Uterus (tissue), 4 donors: Measurements from ENCODE around the gene CD40. TPM values are rescaled to one million over a fixed set of nuclear protein-coding genes. Genes with fewer than 3 reads are reported as not detected.

Experiments used
- DNase-seq, 2 donors: peaks; one replicate each; pipeline ENCODE4 v3.0.0-alpha.2; 2019 to 2020
- H3K27ac ChIP-seq, 2 donors: fragments of 200-600 bp; sonication (generic); 1 replicate in 1 of 2; 2 replicates in 1 of 2; pipeline ENCODE4 v1.5.1; 2016 to 2018
- H3K27me3 ChIP-seq, 2 donors: fragments of 200-600 bp; sonication (generic); one replicate each; pipeline ENCODE4 v1.5.1; 2018 to 2019; ENCODE audit warnings: control low read depth in 1 of 2
- H3K36me3 ChIP-seq, 2 donors: fragments of 200-600 bp; sonication (generic); one replicate each; pipeline ENCODE4 v1.5.1; 2019; ENCODE audit warnings: control low read depth in 1 of 2
- H3K4me1 ChIP-seq, 2 donors: fragments of 200-600 bp; sonication (generic); one replicate each; pipeline ENCODE4 v1.5.1; 2018 to 2019; ENCODE audit warnings: control low read depth in 1 of 2
- H3K4me3 ChIP-seq, 2 donors: fragments of 200-600 bp; sonication (generic); 1 replicate in 1 of 2; 2 replicates in 1 of 2; pipeline ENCODE4 v1.5.1; 2018 to 2019; ENCODE audit warnings: mild to moderate bottlenecking in 1 of 2
- H3K9me3 ChIP-seq, 2 donors: fragments of 200-600 bp; sonication (generic); one replicate each; pipeline ENCODE4 v1.5.1; 2019; ENCODE audit warnings: control low read depth in 1 of 2
- POLR2A ChIP-seq, 2 donors: fragments of 450-650 bp; IDR thresholded peaks; one replicate each; pipeline ENCODE4 v1.6.1; 2016; ENCODE audit warnings: antibody characterized with exemption in 2 of 2, mild to moderate bottlenecking in 1 of 2, moderate library complexity in 1 of 2
- intact Hi-C: fragments of 100-400 bp; cut with DNase I; formaldehyde crosslinking; loops from one replicate; pipeline ENCODE4 v1.15.1; 2023; ENCODE audit warnings: low total_unique reads
- total RNA-seq, 4 donors: library from RNA; depleted of rRNA in 3 of 4; stranded (reverse); fragments of >200 nt in 3 of 4; gene quantifications; one replicate each; pipeline versions ENCODE4 v1.1.0 to v1.2.4, GENCODE V29; 2014 to 2023
- TF ChIP-seq, protein P1 (sequence below), 4 experiments: fragments of 200-600 bp in 2 of 4; fragments of 450-650 bp in 2 of 4; sonication (generic) in 2 of 4; IDR thresholded peaks; one replicate each; pipeline ENCODE4 v1.5.1; 2016 to 2019; ENCODE audit warnings: antibody characterized with exemption in 4 of 4, mild to moderate bottlenecking in 2 of 4, moderate library complexity in 1 of 4
- donor health status: DM: yes; HTN: yes; CAD: no.

Gene CD40
- total RNA-seq, 4 donors from 2014 or later: 2.6 to 36.5 (median 23.5) TPM

DNA sequence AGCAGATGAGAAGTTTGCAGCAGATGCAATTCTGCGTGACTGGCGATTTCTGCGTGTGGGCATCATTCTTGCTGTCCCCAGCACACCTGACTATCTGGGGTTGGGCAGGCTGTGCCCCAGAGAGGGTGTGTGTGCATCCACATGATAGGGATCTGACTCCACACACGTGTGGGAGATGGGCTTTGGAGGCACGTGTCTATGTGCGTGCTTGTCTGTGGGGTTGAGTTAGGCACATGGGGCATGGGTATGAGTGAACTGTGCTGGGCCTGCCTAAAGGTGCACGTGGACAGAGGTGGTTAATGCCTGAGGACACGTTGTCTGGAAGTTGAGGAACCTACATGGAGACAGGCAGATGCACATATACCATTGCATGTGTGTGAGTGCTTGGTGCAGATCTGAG, 50.3 kb downstream of the CD40 start:
- intact Hi-C loops: no loop called here
- Histone ChIP-seq H3K4me1 (no peaks in the 10 kb centered on the region), H3K27ac (no peak overlapping the region), H3K36me3 (no peaks in the 10 kb centered on the region), H3K4me3 (no peak overlapping the region), H3K27me3 (peaks cover under 1 to 1% of the 10 kb centered on the region in 2 donors), H3K9me3 (no peaks in the 10 kb centered on the region)
- no peak for DNase-seq
- TF ChIP-seq, protein P1, sequence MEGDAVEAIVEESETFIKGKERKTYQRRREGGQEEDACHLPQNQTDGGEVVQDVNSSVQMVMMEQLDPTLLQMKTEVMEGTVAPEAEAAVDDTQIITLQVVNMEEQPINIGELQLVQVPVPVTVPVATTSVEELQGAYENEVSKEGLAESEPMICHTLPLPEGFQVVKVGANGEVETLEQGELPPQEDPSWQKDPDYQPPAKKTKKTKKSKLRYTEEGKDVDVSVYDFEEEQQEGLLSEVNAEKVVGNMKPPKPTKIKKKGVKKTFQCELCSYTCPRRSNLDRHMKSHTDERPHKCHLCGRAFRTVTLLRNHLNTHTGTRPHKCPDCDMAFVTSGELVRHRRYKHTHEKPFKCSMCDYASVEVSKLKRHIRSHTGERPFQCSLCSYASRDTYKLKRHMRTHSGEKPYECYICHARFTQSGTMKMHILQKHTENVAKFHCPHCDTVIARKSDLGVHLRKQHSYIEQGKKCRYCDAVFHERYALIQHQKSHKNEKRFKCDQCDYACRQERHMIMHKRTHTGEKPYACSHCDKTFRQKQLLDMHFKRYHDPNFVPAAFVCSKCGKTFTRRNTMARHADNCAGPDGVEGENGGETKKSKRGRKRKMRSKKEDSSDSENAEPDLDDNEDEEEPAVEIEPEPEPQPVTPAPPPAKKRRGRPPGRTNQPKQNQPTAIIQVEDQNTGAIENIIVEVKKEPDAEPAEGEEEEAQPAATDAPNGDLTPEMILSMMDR (IDR thresholded peaks at IDR 0.05): no peak
- TF ChIP-seq POLR2A (IDR thresholded peaks at IDR 0.05): no peak

DNA sequence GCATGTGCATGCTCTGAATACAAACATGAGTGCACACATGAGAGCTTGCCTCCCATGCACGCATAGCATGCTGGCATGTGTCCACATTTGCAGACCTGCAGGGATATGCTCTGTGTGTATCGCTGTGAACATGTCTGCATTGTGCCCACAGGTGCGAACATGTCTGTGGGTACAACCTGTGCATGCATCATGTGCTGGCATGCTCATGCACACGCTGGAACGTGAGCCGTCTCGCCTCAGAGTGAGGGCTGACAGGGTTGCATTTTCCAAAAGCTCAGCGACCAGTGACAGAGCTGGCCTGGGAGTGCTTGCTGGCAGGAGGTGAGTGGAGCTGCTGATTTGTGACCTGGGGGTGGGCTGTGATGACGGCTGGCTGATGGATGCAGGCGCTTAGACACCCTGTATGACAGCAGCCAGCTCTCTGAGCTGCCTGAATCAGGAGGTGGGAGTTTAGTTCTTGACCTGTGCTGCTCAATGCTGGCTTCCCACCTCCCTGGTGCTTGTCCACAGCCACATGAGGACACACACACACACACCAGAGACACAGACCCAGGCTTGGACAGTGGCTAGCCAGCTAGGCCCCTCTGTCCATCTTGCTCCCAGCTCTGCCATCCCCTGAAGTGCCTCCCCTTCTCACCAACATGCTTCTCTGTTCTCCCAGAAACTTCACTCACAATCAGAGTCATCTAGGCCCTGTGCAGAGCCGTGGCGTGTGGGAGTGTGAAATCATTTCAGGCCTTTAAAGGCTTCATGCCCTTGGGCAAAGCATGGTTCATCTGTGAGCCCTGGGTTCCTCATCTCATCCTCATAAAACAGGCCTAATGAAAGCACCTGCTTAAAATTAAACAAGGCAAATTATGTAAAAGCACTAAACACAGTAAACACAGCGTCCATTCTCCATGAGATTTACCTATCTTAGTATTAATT, 51.4 kb downstream of the CD40 start:
- no peak for DNase-seq
- intact Hi-C loops: no loop called here
- peaks cover 5 to 9% of the 10 kb centered on the region in 2 donors for H3K27me3 ChIP-seq
- H3K9me3 ChIP-seq: no peaks in the 10 kb centered on the region
- H3K36me3 ChIP-seq: no peaks in the 10 kb centered on the region
- no peak overlapping the region for H3K27ac ChIP-seq
- no peaks in the 10 kb centered on the region for H3K4me1 ChIP-seq
- no peak for TF ChIP-seq POLR2A (IDR thresholded peaks at IDR 0.05)
- TF ChIP-seq, protein P1 (IDR thresholded peaks at IDR 0.05): no peak
- H3K4me3 ChIP-seq: no peak overlapping the region

- Histone ChIP-seq H3K4me3 (no peak overlapping the region), H3K36me3 (no peaks in the 10 kb centered on the region), H3K4me1 (no peaks in the 10 kb centered on the region), H3K27ac (no peak overlapping the region), H3K9me3 (no peaks in the 10 kb centered on the region), H3K27me3 (peaks cover 8 to 18% of the 10 kb centered on the region in 2 donors)
- no peak for TF ChIP-seq POLR2A (IDR thresholded peaks at IDR 0.05)
- TF ChIP-seq, protein P1 (IDR thresholded peaks at IDR 0.05): no peak
- DNase-seq: no peak
- intact Hi-C loops: no loop called here
Observed at GRCh38 chr20:46171476-46171875, 53.4 kb downstream of the CD40 start.

- Histone ChIP-seq H3K9me3 (no peaks in the 10 kb centered on the region), H3K4me1 (no peaks in the 10 kb centered on the region), H3K27ac (no peak overlapping the region), H3K4me3 (no peak overlapping the region), H3K27me3 (peaks cover 8 to 18% of the 10 kb centered on the region in 2 donors), H3K36me3 (no peaks in the 10 kb centered on the region)
- intact Hi-C loops: no loop called here
- TF ChIP-seq POLR2A (IDR thresholded peaks at IDR 0.05): no peak
- TF ChIP-seq, protein P1 (IDR thresholded peaks at IDR 0.05): no peak
- no peak for DNase-seq
Observed at GRCh38 chr20:46171909-46172308, 53.8 kb downstream of the CD40 start.

DNA sequence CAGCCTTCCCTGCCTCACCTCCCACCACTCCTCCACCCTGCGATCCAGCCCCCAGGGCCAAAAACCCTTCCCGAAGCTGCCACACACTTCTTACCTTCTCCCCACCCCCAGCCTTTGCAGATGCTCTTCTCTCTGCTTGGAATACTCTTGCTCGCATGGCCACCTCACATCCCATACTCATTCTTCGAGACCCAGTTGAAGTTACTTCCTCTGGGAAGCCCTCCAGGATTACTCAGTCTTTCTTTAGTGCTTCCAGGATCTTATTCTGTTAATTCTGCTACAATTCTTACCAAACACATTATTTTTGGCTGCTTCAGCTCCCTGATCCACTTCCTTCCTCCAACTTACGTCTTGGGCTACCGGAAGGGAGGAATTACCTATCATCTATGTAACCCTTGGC, 54.3 kb downstream of the CD40 start:
- Histone ChIP-seq H3K36me3 (no peaks in the 10 kb centered on the region), H3K9me3 (no peaks in the 10 kb centered on the region), H3K4me3 (no peak overlapping the region), H3K27me3 (peaks cover 8 to 18% of the 10 kb centered on the region in 2 donors), H3K4me1 (no peaks in the 10 kb centered on the region), H3K27ac (no peak overlapping the region)
- intact Hi-C loops: no loop called here
- TF ChIP-seq, protein P1 (IDR thresholded peaks at IDR 0.05): no peak
- no peak for TF ChIP-seq POLR2A (IDR thresholded peaks at IDR 0.05)
- DNase-seq: no peak
